GM19463 (cell line): ENCODE measurements around the gene COTL1.

Source experiments
- ATAC-seq: cut with Tn5 transposase; IDR thresholded peaks from one replicate; pipeline ENCODE4 v1.9.1; 2021; ENCODE audit warnings: mild to moderate bottlenecking, moderate library complexity; ENCODE audit not compliant: unreplicated experiment

COTL1 gene

DNA sequence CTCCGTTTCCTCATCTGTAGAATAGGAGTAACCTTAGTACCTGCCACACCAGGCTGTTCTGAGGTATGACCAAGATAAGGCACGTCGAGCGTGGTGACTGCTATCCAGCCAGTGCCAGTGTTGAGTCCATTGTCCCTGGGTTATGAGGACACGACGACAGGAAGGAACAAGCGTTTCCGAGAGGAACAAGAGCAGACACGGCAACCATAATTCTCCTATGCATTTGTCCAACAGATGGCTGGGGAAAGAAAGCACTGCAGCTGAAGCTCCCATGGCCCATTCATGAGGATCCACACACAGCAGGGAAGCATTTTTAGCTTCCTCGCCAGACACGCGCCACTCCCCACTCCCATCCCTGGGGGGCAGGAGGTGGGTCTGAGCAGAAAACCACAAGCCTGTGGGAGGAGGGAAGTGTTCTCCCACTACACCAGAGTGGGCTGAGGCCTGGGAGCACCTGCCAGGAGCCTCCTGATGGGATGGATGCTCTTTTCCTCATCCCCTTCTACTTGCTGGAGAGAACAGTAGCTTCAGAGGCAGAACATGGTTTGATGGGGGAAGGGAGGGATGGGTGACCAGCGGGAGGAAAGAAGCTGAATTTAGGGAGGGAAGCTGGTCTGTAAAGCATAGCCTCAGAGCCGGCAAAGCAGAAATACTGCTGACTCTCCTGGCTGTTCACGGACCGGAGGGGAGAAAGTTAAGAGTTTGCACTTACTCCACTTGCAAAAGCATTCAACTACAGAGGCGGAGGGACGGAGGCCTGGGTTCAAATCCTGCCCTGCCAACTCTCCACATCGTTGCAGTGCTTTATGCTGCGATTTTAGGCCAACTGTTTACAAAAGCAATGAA is 2.7 kb downstream of the COTL1 start:
- ATAC-seq = no peak

DNA sequence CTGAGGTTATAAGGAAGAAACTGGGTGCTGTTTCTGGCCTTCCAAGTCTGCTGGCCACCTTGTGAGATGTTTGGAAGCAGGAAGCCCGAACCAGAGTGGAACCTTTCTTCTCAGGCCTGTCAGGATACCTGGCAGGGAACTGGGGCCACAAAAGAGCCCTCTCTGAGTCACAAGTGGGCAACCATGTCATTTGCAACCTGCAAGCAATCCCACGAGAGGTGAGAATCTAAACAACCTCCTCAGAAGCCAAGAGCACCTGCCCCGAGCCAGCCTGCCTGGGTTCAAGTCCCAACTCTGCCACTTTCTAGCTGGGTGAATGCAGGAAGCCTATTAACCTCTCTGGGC is 3.3 kb downstream of the COTL1 start:
- ATAC-seq = no peak

DNA sequence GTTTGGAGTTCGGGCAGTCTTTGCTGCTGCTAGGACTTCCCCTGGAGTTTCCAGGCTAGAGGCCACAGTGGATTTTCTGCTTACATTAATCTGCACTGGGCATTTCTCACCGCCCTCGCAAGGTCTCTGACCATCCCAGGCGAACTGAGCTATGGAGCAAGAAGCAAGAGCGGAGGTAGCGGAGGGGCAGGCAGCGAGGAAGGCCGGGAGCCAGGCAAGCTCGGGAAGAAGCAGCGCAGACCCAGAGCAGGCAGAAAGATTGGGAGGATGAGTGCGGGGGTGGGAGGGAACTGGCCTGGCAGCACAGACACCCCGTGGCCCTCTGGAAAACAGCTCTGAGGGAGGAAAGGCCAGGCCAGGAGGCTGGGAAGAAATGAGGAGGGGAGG is 3.8 kb downstream of the COTL1 start:
- no peak for ATAC-seq

DNA sequence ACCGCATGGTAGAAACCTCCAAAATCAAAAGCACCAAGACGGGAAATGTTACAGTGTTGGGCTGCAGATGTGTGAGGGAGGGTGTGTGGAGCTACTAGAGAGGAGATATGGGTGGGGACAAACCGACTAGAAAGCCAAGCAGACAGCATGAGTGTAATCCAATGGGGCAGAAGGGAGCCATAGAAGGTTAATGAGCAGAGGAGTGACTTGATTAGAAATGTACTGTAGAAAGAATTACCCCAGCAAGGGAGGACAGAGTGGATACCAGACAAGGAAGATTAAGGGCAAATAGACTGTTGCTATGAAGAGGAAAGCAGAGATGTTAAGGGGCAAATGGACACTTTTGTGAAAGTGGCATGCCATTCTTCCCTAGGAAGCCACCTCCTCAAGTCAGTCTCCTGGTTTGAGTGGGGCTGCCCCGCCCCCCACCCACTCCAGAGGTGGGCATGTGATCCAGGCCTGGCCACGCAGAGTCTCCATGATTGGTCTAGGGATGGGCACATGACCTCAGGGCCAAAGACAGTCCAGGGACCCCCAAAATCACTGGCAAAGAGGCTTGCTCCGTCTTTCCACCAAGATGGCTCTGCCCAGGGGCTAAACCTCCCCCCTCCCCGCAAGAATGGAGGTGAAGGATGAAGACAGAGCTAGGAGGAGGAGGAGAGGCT is 4.3 kb downstream of the COTL1 start:
- no peak for ATAC-seq

DNA sequence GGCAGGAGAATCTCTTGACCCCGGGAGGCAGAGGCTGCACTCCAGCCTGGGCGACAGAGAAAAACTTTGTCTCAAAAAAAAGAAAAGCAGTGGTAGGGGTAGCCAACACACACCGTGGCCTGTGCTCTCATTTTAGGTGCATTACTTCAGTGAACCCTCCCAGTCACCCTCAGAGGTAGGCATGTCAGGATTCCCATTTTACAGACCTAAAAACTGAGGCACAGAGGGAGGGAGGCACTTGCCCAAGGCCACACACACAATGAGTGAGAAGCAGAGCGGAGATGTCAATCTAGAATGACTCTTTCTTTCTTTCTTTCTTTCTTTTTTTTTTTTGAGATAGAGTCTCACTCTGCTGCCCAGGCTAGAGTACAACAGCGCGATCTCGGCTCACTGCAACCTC is 5.2 kb downstream of the COTL1 start:
- ATAC-seq = no peak

DNA sequence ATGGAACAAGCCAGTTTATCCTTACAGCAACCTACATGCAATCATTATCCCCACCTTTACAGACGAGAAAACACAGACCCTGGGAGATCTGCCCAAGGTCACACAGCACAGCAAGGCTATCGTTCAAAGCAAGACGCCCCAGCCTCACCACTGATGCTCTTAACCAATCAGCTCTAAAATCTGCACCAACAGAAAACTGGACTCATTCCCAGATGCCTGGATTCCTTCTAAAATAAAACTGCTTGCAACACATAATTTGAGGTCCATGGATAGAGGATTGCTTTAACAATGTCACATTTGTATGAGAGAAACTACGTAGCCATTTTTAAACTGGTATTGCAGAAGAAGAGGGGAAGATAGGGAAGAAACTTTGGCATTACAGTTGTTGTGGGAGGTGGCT is 6.8 kb downstream of the COTL1 start:
- no peak for ATAC-seq

DNA sequence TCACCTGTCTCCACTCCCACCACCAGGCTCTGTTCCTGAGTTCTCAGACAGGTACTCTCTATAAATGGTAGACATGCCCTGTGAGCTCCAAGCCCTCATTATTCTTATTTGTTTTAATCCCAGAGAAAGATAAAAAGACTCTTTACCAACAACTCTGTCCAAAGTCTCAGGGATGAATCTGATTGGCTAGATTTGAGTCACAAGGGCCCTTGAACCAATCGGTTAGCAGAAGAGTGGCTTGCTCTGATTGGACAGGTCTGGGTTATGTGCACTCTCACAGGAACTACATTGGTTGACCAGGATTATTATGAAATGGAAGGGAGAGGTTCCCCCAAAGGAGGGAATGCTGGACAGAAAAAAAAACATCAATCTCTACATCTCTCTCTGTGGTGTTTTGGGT is 7.5 kb downstream of the COTL1 start:
- ATAC-seq = no peak

DNA sequence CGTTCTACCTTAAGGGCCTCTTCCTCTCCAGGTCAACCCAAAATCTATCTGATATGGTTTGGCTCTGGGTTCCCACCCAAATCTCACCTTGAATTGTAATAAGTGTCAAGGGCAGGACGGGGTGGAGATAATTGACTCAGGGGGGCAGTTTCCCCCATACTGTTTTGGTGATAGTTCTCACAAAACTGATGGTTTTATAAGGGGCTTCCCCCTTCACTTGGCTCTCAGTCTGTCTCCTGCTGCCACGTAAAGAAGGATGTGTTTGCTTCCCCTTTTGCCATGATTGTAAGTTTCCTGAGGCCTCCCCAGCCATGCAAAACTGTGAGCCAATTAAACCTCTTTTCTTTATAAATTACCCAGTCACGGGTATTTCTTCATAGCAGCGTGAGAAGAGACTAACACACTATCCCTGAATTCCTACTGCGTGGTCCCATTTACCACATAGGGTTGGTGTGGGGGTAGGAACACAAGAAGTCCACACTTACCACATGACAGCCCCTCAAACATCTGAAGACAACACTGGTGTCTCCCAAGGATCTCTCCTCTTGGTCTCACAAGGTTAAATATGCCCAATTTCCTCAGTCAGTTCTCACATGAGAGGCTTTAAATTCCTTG is 8.2 kb downstream of the COTL1 start:
- no peak for ATAC-seq

DNA sequence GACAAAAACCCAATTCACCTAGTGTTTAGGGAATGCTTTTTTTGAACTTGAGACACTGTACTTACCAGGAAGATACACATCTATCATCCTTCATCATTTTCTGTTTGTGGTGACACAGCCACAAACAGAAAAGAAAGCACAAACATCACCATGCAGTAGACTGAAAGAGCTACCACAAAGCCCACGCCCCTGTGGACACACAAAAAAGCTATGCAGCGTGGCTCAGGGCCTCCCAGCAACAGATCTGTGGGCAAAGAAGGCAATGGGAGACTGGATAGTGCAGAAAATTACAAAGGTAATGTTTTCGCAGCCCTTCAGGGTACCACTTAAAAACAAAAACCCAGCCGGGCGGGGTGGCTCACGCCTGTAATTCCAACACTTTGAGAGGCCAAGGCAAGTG is 9.6 kb downstream of the COTL1 start:
- ATAC-seq = no peak

DNA sequence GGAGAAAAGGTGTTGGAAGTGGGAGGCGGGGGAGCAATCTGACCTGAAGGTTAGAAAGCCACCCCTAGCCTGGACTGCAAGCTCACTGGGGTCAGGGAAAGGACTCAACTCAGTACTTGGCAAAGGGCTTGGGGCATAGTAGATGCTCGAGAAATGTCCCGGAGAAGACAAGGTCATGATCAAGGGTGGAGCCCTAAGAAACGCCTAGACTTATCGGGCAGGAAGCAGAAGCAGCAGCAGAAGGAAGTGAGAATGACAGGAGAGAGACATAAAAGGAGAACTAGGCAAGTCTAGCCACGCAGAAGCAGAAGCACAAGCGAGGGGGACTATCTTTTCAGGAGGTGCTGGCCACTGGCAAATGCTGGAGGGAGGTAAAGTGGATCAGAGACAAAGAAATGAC is 10.2 kb downstream of the COTL1 start:
- ATAC-seq = peak; percentile 68

DNA sequence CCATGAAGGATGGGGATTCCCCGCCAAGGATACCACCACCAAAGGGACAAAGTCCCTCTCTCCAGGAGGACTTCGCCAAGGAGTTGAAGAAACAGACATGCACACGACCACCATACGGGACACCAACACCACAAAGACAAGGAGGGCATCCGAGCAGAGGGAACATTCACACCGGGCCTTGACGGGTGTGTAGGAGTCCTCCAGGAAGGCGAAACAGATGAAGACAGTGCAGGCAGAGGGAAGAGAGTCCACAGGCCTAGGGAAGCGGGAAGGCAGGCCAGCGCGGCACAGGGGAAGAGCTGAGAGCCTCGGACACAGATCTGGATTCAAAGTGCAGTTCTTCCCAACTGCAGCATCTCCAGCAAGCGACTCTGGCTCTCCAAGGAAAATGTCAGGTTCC is 10.8 kb downstream of the COTL1 start:
- ATAC-seq = no peak

DNA sequence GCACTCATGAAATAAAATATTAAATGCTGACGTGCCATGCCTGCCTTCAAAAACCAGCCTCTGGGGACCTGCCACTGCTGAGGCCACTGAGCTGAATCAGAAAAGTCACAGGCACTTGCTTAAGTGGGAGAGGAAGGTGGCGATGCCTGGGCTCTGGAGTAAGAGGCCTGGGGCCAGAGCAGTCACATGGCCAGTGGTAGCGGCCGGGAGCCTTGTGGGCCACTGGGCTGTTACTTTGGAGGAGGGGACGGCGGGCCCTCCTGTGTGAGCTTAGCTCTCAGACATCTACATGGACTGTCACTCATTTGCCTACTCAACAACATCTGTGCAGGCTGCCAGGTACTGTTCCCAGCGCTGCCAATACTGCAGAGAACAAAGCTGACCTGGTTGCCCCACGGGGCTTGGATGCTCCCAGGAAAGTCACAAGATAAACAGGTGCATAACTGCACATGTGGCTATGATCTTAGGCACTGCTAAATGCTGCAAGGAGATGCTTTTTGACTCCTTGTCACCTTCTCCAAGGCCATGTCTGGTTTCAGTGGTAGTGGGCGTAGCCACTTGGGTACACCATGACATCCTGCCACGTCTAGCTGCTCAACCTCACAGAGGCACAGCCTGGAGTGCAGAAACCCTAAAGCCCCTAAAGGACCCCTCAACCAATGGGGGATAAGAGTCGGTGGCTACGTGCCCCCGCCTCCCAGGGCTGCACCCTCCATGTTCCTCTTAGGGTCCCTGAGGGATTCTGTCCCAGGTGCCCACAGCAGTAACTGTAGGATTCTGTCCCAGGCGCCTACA is 11.6 kb downstream of the COTL1 start:
- ATAC-seq = peak; percentile 38

DNA sequence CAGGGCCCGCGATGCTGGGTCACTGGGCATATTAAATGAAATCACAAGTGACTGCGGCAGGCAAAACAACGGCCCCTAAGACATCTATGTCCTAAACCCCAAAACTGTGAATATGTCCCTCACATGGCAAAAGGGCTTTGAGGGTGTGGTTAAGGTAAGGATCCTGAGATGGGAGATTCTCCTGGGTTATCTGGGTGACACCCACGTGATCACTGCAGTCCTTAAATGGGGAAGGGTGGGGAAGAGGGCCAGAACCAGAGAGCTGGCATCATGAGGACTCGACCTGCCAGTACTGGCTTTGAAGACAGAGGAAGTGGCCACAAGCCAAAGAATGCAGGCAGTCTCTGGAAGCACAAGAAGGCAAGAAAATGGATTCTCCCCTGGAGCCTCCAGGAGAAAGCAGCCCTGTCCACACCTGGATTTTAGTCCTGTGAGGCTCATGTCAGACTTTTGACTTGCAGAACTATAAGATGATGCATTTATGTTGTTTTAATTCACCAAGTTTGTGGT is 12.5 kb downstream of the COTL1 start:
- no peak for ATAC-seq

DNA sequence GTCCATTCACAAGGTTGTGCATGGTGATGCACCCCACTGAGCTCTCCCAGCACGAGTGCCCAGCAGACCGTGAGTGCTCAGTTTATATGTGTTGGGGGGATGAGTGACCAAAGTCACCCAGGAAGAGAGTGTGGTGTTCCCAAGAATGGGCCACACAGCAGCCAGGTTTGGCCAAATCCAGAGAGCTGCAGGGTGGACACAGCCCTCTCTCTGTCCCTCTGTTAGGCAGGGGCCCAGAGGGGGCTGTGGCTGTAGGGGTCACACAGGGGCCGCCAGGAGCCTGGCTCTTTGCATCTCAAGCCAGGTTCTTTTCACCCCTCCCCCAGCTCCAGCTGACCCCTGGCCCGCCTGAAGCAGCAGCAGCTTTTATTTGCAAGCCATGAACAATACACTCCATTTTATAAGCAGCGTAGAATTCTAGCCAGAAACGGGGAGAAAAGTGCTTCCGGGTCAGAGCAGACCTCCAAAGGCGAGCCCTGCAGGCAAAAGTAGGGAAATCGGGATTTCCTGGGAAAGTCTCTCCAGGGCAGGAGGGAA is 13.3 kb downstream of the COTL1 start:
- no peak for ATAC-seq

DNA sequence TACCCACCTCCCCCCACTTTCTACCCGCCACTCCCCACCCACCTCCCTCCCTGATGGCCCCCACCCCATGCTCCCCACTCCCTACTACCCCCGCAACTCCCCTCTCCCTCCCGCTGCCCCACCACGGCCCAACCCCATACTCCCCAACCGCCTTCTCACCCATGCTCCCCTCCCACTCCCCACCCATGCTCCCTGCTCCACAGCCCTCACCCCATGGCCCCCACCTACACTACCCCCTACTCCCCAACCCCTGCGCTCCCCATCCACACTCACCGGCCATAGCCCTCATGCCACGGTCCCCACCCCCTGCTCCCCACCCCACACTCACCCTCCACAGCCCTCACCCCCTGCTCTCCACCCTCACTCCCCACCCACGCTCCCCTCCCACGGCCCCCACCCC is 13.9 kb downstream of the COTL1 start:
- ATAC-seq = no peak

DNA sequence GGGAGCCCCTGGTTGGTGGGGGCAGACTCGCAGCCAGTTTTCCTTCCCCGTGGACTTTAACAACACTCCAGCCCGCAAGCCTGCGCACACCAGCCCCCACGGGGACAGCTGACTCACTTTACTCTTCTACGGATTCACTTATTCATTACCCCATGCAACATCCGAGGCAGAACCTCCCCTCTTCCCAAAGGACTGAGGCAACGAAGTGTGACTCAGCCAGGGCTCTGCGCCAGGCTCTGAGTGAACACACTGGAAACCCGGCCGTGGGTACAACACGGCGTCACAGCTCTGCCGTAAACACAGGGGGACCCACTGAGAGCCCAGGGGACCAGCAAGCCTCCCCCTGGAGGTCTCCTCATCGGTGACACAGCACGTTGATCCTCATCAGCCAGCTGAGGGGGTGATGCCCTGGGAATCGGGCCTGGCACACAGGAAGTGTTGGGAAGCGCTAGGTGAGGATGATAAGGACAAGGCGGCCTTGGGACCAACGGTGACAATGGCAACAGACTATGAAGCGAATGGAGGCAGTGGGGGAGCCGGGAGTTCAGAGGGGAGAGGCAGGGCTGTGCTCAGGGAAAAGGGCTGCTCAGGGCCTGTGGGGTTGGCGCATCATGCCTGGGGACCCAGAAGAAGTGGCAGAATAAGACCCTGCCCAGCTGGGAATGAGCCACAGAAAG is 14.6 kb downstream of the COTL1 start:
- no peak for ATAC-seq

DNA sequence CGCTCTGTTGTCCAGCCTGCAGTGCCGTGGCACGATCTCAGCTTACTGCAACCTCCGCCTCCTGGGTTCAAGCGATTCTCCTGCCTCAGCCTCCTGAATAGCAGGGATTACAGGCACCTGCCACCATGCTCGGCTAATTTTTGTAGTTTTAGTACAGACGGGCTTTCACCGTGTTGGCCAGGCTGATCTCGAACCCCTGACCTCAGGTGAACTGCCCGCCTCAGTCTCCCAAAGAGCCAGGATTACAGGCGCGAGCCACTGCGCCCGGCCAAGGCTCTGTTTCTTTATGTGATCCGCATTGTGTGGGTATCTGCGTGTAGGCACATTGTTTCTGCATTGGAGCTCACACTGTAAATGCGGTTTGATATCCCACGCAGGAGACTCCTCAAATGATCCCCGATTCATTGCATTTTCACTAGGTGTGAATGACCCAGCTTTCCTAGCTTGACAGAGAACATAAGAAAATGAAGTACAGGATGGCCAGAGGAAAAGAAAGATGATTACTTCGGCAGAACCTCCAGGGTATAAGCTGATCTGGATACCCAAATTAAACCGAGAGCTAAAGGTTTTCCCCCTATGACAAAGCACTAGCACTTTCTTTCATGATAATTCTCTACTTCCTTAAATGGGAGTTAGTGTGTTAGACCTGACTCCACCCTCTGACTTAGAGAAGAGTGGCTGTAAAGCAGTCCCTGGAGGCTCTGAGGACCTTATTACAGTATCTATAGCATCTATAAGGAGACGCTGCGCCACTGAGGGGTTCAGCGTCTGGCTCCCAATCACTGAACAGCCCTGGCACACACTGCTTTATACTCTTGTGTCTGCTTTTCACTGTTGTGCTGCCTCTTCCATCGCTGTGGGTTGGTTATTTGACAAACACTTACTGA is 17.3 kb downstream of the COTL1 start:
- ATAC-seq = peak; percentile 76

DNA sequence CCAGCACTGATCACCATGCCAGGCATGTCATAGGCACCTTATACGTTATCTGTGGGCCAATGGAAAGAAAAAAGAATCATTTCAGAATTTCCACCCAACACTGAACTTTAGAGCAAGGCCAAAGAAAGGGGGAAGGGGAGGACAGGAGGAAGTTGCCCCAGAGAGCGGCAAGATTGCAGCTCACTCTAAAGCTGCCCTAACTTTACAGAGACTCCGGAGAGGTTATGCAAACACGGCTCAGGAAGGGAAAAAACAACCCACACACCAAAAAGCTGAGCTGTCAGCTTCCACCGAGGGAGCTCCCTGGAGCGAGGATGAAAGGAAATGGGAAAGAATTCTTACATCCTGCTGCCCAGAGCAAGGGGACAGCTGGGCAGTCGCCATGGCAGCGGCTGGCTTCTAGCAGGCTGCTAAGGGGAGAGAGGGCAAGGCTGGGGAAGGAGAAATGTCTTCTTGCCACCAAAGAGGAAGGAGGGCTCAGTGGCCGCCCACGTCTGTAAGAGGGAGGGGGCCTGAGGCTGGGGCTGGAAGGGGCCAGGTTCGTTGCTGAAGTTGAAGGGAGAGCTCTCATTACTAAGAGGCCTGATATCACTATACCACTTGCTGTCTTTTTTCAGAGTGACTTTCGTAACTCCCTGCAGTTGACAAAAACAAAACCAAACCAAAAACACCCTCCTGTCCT is 18.2 kb downstream of the COTL1 start:
- peak; percentile 37 for ATAC-seq

DNA sequence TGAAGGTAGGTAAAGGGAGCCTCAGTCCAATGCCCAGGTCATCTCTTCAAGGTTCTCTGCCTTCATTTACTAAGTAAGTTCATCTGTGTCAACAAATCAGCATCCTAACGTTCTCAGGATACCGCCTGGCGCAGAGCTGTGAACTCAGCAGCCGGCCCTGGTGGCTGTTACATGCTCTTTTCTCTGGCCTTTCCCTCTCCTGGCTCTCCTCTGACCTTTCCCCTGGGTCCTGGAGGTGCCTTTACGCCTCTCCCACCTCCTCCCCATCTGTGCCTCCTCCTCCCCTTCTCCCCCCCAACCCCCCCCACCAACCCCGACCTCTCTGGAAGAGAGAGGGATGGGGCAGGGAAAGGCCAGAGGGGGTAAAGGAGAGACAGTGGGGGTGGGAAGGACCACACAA is 19.5 kb downstream of the COTL1 start:
- no peak for ATAC-seq
